Limb (tissue), 2 donors: ENCODE results near the gene CPA2.

ENCODE experiments used
- DNase-seq, 2 donors: peaks; one replicate each; pipeline ENCODE4 v3.0.0-alpha.2; 2016; ENCODE audit errors: extremely low spot score in 2 of 2

CPA2 gene

GRCh38 chr7:130254555-130254954 lies 12.1 kb upstream of the CPA2 start:
- no peak for DNase-seq

GRCh38 chr7:130256704-130257103 lies 10.0 kb upstream of the CPA2 start:
- no peak for DNase-seq

- DNase-seq, result no peak
Observed at GRCh38 chr7:130258494-130259078, 8.1 kb upstream of the CPA2 start.

- no peak for DNase-seq
Observed at GRCh38 chr7:130262448-130262847, 4.2 kb upstream of the CPA2 start.

- DNase-seq, result no peak
Observed at GRCh38 chr7:130263130-130263529, 3.5 kb upstream of the CPA2 start.

GRCh38 chr7:130266961-130267321 lies 278 bp downstream of the CPA2 start:
- no peak for DNase-seq

GRCh38 chr7:130268463-130269317 lies 2.0 kb downstream of the CPA2 start:
- DNase-seq, result no peak

GRCh38 chr7:130269318-130269694 lies 2.6 kb downstream of the CPA2 start:
- no peak for DNase-seq

- peak in 1 of 2 donors; percentile 51 for DNase-seq
Observed at GRCh38 chr7:130270947-130271800, 4.5 kb downstream of the CPA2 start.

- DNase-seq, result peak in 1 of 2 donors; percentile 56
Observed at GRCh38 chr7:130272381-130273080, 5.9 kb downstream of the CPA2 start.

GRCh38 chr7:130273081-130273932 lies 6.6 kb downstream of the CPA2 start:
- peak; percentile 93 to 94 for DNase-seq

GRCh38 chr7:130273933-130274255 lies 7.2 kb downstream of the CPA2 start:
- DNase-seq, result peak; percentile 69 to 86

GRCh38 chr7:130274296-130274695 lies 7.6 kb downstream of the CPA2 start:
- no peak for DNase-seq

- DNase-seq, result peak in 1 of 2 donors; percentile 44
Observed at GRCh38 chr7:130274983-130275591, 8.4 kb downstream of the CPA2 start.

- DNase-seq, result no peak
Observed at GRCh38 chr7:130275826-130276297, 9.2 kb downstream of the CPA2 start.

GRCh38 chr7:130276796-130277762 lies 10.4 kb downstream of the CPA2 start:
- peak in 1 of 2 donors; percentile 27 for DNase-seq

GRCh38 chr7:130277763-130278643 lies 11.3 kb downstream of the CPA2 start:
- peak; percentile 83 to 90 for DNase-seq

- peak; percentile 39 to 93 for DNase-seq
Observed at GRCh38 chr7:130278860-130279259, 12.2 kb downstream of the CPA2 start.
